Activated T-cell treated with anti-CD3 and anti-CD28 coated beads for 48 hours (primary cell): ENCODE data around the gene LUC7L2.
"Not testable (repeated sequence)": the region's sequence is repeated elsewhere in the genome, so short reads cannot be mapped to it uniquely, and the experiment has no call there.

Source experiments
- DNase-seq: peaks from one replicate; pipeline ENCODE4 v3.0.0-alpha.2; 2020; ENCODE audit warnings: low read depth

Gene LUC7L2

GRCh38 chr7:139451638-139452037 is 91.9 kb downstream of the LUC7L2 start:
- no peak for DNase-seq

DNA sequence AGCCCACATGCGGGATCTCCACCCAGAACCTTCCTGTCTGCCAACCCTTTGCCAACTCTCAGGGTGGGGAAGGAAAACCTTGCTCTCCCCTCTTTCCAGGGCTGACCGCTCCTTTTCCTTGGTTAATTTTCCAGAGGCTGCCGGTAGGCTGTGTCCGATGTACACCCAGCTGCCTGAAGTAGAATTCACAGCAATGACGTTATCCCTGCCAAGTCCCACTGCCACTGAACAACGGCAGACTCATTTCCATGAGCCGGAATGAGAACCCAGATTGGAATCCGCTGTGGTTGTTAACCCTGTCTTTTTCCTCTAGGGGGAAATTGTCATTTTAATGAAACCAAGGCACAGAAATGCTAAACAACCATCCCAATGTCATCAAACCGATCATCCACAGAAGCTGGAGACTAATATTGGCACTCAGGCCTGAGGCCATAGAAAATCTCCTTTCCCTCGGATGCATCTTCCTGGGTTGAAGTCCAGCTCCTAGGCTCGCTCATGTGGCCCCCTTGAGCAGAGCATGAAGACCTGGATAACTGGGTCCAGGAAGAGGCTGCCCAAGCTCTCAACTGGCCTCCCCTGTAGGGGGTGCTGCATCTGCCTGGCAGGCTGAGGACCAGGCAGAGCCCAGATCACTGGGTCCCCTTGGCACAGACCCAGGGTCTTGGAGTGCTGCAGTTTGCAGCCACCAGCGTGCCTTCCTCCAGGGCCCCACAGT is 93.4 kb downstream of the LUC7L2 start:
- no peak for DNase-seq

DNA sequence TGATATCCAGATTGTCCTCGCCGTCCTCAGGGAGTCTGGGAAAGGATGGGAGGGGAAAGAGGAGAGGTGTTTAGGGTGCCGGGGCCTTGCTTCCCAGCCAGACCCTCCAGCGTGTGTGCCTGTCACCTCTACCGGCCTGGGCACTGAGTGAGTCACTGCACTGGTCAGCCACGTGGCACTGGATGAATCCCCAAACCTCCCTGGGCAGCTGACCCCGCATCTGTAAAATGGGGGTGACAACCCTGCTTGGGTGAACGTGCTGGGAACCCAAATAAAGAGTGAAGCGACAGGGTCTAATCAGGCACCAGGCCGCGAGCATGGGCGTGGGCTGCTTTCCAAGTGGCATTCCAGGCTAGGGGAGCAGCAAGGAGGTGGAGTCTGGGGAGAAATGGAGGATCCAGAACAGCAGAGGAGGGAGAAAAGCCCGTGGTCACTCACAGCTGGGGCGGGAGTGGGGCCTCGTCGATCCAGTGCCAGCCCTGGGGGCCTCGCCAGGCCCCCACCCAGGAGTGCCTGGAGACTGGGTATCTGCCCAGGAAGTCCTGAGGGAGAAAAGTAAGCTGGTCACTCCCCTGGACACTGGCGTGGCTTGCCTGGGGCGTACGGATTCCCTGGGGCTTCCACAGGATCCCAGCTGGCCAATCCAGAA is 94.1 kb downstream of the LUC7L2 start:
- no peak for DNase-seq

GRCh38 chr7:139455789-139456188 is 96.1 kb downstream of the LUC7L2 start:
- no peak for DNase-seq

DNA sequence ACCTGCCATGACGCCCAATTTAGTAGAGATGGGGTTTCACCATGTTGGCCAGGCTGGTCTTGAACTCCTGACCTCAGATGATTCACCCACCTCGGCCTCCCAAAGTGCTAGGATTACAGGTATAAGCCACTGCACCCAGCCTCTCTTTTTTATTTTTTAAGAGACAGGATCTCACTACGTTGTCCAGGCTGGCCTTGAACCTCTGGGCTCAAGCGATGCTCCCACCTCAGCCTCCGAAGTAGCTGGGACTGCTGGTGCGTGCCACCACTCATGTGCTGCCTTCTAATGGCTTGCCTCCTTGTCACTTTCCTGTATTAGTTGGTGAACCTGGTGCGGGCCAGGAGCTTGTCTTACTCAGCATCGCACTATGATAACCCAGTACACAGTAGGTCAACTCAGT is 96.8 kb downstream of the LUC7L2 start:
- no peak for DNase-seq

GRCh38 chr7:139457153-139457946 is 97.7 kb downstream of the LUC7L2 start:
- no peak for DNase-seq

DNA sequence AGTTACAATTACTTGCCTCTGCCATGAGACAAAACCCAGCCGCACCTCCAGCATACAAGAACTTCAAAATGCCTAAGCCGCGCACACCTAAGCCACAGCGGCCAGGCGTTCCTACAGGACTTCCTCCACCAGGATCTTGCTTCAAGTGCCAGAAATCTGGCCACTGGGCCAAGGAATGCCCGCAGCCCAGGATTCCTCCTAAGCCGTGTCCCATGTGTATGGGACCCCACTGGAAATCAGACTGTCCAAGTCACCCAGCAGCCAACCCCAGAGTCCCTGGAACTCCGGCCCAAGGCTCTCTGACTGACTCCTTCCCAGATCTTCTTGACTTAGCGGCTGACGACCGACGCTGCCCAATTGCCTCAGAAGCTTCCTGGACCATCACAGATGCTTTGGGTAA is 103.7 kb downstream of the LUC7L2 start:
- DNase-seq = not testable (repeated sequence)

DNA sequence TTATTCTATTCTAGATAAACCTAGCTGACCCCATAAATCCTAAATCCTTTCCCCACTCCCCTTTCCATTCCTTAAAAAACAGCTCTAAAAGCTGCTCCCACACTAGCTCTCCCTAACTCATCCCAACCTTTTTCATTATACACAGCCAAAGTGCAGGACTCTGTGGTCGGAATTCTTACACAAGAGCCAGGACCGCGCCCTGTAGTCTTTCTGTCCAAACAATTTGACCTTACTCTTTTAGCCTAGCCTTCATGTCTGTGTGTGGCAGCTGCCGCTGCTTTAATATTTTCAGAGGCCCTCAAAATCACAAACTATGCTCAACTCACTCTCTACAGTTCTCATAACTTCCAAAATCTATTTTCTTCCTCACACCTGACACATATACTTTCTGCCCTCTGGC is 104.8 kb downstream of the LUC7L2 start:
- DNase-seq = not testable (repeated sequence)

DNA sequence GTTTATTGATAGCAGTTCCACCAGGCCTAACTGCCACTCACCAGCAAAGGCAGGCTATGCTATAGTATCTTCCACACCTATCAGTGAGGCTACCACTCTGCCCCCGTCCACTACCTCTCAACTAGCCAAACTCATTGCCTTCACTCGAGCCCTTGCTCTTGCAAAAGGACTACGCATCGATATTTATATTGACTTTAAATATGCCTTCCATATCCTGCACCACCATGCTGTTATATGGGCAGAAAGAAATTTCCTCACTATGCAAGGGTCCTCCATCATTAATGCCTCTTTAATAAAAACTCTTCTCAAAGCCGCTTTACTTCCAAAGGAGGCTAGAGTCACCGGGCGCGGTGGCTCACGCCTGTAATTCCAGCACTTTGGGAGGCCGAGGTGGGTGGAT is 105.4 kb downstream of the LUC7L2 start:
- not testable (repeated sequence) for DNase-seq

DNA sequence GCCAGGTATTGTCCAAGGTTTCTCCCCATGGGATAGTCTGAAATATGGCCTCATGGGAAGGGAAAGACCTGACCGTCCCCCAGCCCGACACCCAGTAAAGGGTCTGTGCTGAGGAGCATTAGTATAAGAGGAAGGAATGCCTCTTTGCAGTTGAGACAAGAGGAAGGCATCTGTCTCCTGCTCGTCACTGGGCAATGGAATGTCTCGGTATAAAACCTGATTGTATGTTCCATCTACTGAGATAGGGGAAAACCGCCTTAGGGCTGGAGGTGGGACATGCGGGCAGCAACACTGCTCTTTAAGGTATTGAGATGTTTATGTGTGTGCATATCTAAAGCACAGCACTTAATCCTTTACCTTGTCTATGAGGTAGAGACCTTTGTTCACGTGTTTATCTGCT is 108.0 kb downstream of the LUC7L2 start:
- DNase-seq = not testable (repeated sequence)

GRCh38 chr7:139468281-139468680 is 108.6 kb downstream of the LUC7L2 start:
- not testable (repeated sequence) for DNase-seq

DNA sequence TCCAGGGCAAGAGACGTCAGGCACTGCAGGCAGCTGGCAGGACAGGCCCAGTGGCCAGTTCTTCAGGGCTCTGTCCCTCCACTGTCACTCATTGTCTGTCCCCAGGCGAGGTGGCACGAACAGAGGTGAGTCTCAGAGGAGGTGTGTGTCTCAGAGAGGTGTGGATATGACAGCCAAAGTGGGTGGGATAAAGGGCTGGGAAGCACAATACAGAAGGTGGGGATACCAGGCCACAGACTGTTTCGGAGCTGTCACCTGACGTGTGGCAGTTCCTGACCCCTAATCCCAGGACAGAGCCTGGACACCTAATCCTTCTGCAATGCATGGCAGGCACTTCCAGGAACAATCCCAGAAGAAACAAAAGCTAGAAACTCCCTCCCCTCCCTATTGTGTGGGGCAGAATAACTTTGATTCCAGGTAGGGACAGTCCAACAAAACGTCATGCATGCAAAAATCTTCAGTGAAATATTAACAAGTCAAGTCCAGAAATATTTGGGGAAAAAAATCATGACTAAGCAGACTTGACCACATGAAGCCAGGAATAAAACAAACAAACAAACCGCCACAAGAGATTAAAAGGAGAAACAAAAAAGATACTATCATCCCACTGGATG is 112.2 kb downstream of the LUC7L2 start:
- DNase-seq = no peak
